HCT116 (cell line): ENCODE measurements around the gene PTMS. TPM values are rescaled to one million over a fixed set of nuclear protein-coding genes. Genes with fewer than 3 reads are reported as not detected.

Experiments
- ATAC-seq: fragments of 200-7000 bp; cut with Tn5 transposase; 2 replicates; pipeline ENCODE4 v1.9.1; 2020; ENCODE audit warnings: mild to moderate bottlenecking, moderate library complexity
- BruUV-seq: library from RNA; stranded (reverse); fragments of 400-500 nt; replicated peaks from 2 replicates; lab custom pipeline; 2021; lab: Mats Ljungman, UMichigan
- CTCF ChIA-PET: fragments of 300-600 bp; sonication (Branson Sonifier 250); formaldehyde crosslinking; loops from one replicate; lab custom pipeline; 2021; ENCODE audit warnings: antibody characterized with exemption; lab: Charles Lee
- POLR2A ChIA-PET: fragments of 300-600, 350-600 bp; sonication (Branson Sonifier 250); formaldehyde crosslinking; loops from one replicate; lab custom pipeline; 2021; ENCODE audit warnings: antibody characterized with exemption; lab: Charles Lee
- RAD21 ChIA-PET, 2 experiments: fragments of 300-600 bp; sonication (Branson Sonifier 250); formaldehyde crosslinking; loops; one replicate each; lab custom pipeline; 2023; ENCODE audit warnings: low total read pairs in 2 of 2; ENCODE audit not compliant: uncharacterized antibody in 2 of 2, unreplicated experiment in 2 of 2, low non-redundant PET in 1 of 2; lab: Charles Lee
- DNase-seq: peaks from one replicate; pipeline ENCODE4 v3.0.0-alpha.2; 2010; ENCODE audit warnings: low read depth, low spot score
- H2AFZ ChIP-seq: fragments of 200-600 bp; shearing (Covaris generic), sonication (generic); 2 replicates; pipeline ENCODE4 v1.6.1; 2017; ENCODE audit warnings: low read depth, mixed run types, mixed read lengths, antibody characterized with exemption, low read length; ENCODE audit not compliant: poor library complexity, severe bottlenecking
- H3K27ac ChIP-seq: 2 replicates; pipeline ENCODE4 v1.5.1; 2012; ENCODE audit warnings: low read depth, low read length
- H3K27me3 ChIP-seq: fragments of 200-600 bp; sonication (generic); 2 replicates; pipeline ENCODE4 v1.6.1; 2016; ENCODE audit warnings: mixed run types, low read length, mixed read lengths; ENCODE audit not compliant: insufficient read depth
- H3K36me3 ChIP-seq, 2 experiments: fragments of 200-500 bp in 1 of 2; fragments of 200-600 bp in 1 of 2; sonication (Bioruptor generic) in 1 of 2; sonication (generic) in 1 of 2; 2 replicates each; pipeline versions ENCODE4 v1.5.1 to v1.6.1; 2014 to 2016; ENCODE audit warnings: low read length in 2 of 2, inconsistent platforms in 1 of 2, mixed read lengths in 1 of 2, mixed run types in 1 of 2; ENCODE audit not compliant: insufficient read depth in 2 of 2, control insufficient read depth in 1 of 2
- H3K4me1 ChIP-seq, 2 experiments: fragments of 200-600 bp in 1 of 2; sonication (generic) in 1 of 2; 2 replicates each; pipeline versions ENCODE4 v1.5.1 to v1.6.1; 2012 to 2017; ENCODE audit warnings: low read length in 2 of 2, inconsistent platforms in 1 of 2, mild to moderate bottlenecking in 1 of 2, mixed read lengths in 1 of 2, mixed run types in 1 of 2, moderate library complexity in 1 of 2; ENCODE audit not compliant: insufficient read depth in 2 of 2, control insufficient read depth in 1 of 2
- H3K4me2 ChIP-seq: fragments of 200-600 bp; sonication (generic); 2 replicates; pipeline ENCODE4 v1.6.1; 2017; ENCODE audit warnings: mixed run types, low read length, mixed read lengths
- H3K4me3 ChIP-seq, 2 experiments: fragments of 200-600 bp in 1 of 2; sonication (generic) in 1 of 2; replicated peaks in 1 of 2; 2 replicates each; pipeline ENCODE4 v1.5.1; 2011 to 2016; ENCODE audit warnings: low read length in 2 of 2, control low read depth in 1 of 2, low read depth in 1 of 2, mild to moderate bottlenecking in 1 of 2, mixed read lengths in 1 of 2, mixed run types in 1 of 2
- H3K79me2 ChIP-seq: fragments of 200-600 bp; sonication (generic); 2 replicates; pipeline ENCODE4 v1.6.1; 2017; ENCODE audit warnings: mild to moderate bottlenecking, mixed run types, low read length, moderate library complexity, mixed read lengths; ENCODE audit not compliant: insufficient read depth
- H3K9ac ChIP-seq: fragments of 200-600 bp; sonication (generic); 2 replicates; pipeline ENCODE4 v1.6.1; 2016; ENCODE audit warnings: low read length, mixed read lengths
- H3K9me2 ChIP-seq: fragments of 200-600 bp; sonication (generic), shearing (Covaris generic); 2 replicates; pipeline ENCODE4 v1.6.1; 2017; ENCODE audit warnings: mixed run types, mild to moderate bottlenecking, moderate library complexity; ENCODE audit not compliant: insufficient read depth
- H3K9me3 ChIP-seq, 2 experiments: fragments of 200-500 bp in 1 of 2; fragments of 200-600 bp in 1 of 2; sonication (Bioruptor generic) in 1 of 2; sonication (generic) in 1 of 2; 2 replicates each; pipeline ENCODE4 v1.6.1; 2014 to 2017; ENCODE audit warnings: low read length in 2 of 2, mixed read lengths in 2 of 2, inconsistent platforms in 1 of 2, low read depth in 1 of 2, mild to moderate bottlenecking in 1 of 2, mixed run types in 1 of 2, moderate library complexity in 1 of 2; ENCODE audit not compliant: control insufficient read depth in 1 of 2, insufficient read depth in 1 of 2
- H4K20me1 ChIP-seq: fragments of 200-600 bp; sonication (generic), shearing (Covaris generic); 2 replicates; pipeline ENCODE4 v1.6.1; 2017; ENCODE audit warnings: mixed run types, mild to moderate bottlenecking, moderate library complexity; ENCODE audit not compliant: insufficient read depth
- CEBPB ChIP-seq: IDR thresholded peaks from 2 replicates; pipeline ENCODE4 v1.6.1; 2012; ENCODE audit warnings: low read depth
- EZH2 ChIP-seq: fragments of 200-600 bp; sonication (generic); IDR thresholded peaks from 2 replicates; pipeline ENCODE4 v1.6.1; 2017; ENCODE audit warnings: antibody characterized with exemption, mixed run types
- FOSL1 ChIP-seq: IDR thresholded peaks from 2 replicates; pipeline ENCODE4 v1.6.1; 2012; ENCODE audit warnings: low read depth
- POLR2A ChIP-seq: IDR thresholded peaks from 2 replicates; pipeline ENCODE4 v1.7.0; 2011; ENCODE audit warnings: borderline replicate concordance; ENCODE audit not compliant: insufficient read depth, insufficient read length; ENCODE audit errors: extremely low read depth
- POLR2AphosphoS5 ChIP-seq: IDR thresholded peaks from 2 replicates; pipeline ENCODE4 v1.6.1; 2011; ENCODE audit warnings: mild to moderate bottlenecking, low read depth, low read length, moderate library complexity
- REST ChIP-seq: IDR thresholded peaks from 2 replicates; pipeline ENCODE4 v1.6.1; 2012; ENCODE audit warnings: low read depth
- SIN3A ChIP-seq: IDR thresholded peaks from 2 replicates; pipeline ENCODE4 v1.6.1; 2012; ENCODE audit warnings: low read depth
- SP1 ChIP-seq: IDR thresholded peaks from 2 replicates; pipeline ENCODE4 v1.6.1; 2012; ENCODE audit warnings: low read depth
- intact Hi-C: fragments of 100-400 bp; cut with micrococcal nuclease; formaldehyde crosslinking; loops from 2 replicates; pipeline ENCODE4 v1.10.0; 2022
- total RNA-seq: library from RNA; stranded (reverse); gene quantifications from one replicate; pipeline ENCODE4 v1.2.1, GENCODE V29; 2021; ENCODE audit not compliant: unreplicated experiment

Gene PTMS
- total RNA-seq, 1 experiment from 2014 or later = 494 TPM

GRCh38 chr12:6763380-6763779, 2.8 kb upstream of the PTMS start:
- POLR2A ChIA-PET = interaction anchor here (1.0 kb wide), 1 partner anchor 11 kb away, joined by 3 read pairs; the partner anchor contains the start of gene MLF2
- H3K9me3 ChIP-seq = no peaks in the 10 kb centered on the region
- peaks cover 16% of the 10 kb centered on the region for H3K79me2 ChIP-seq
- DNase-seq (no peak), ATAC-seq (no peak)
- H3K4me1 ChIP-seq = peaks cover 46 to 72% of the 10 kb centered on the region in 2 experiments
- H3K4me3 ChIP-seq = no peak overlapping the region
- H3K27me3 ChIP-seq = no peaks in the 10 kb centered on the region
- TF ChIP-seq SP1 = no peak
- BruUV-seq = no TSS peak
- no peaks in the 10 kb centered on the region for H3K36me3 ChIP-seq
- H3K9me2 ChIP-seq = no peaks in the 10 kb centered on the region
- H4K20me1 ChIP-seq = no peaks in the 10 kb centered on the region
- intact Hi-C loops = no loop called here
- CTCF ChIA-PET = interaction anchor here (0.8 to 1.2 kb wide), 2 partner anchors 9 to 10 kb away, joined by 4 to 7 read pairs; partner anchors contain the start of gene MLF2
- no peak overlapping the region for H2AFZ ChIP-seq
- H3K4me2 ChIP-seq = peak overlapping the region; percentile 95
- RAD21 ChIA-PET = no interaction called here
- H3K27ac ChIP-seq = peak overlapping the region; percentile 72
- peak overlapping the region; percentile 48 for H3K9ac ChIP-seq

GRCh38 chr12:6764011-6764828, 1.9 kb upstream of the PTMS start:
- CTCF ChIA-PET = interaction anchor here (0.8 to 3.0 kb wide), 3 partner anchors 10 to 11 kb away, joined by 4 to 53 read pairs (median 7); partner anchors contain the start of gene MLF2

More at GRCh38 chr12:6764011-6764828, 1.9 kb upstream of the PTMS start:
- H2AFZ ChIP-seq = no peak overlapping the region
- intact Hi-C loops = no loop called here
- H3K9me3 ChIP-seq = no peaks in the 10 kb centered on the region
- peak; percentile 99 for DNase-seq
- no peaks in the 10 kb centered on the region for H4K20me1 ChIP-seq
- POLR2A ChIA-PET = interaction anchor here (1.0 to 2.2 kb wide), 3 partner anchors 10 to 57 kb away, joined by 3 to 10 read pairs (median 7); partner anchors contain the start of genes GPR162 and MLF2
- BruUV-seq = no TSS peak
- TF ChIP-seq EZH2 (no peak), REST (no peak), POLR2A (peak; percentile 53), CEBPB (no peak), POLR2AphosphoS5 (no peak), SIN3A (no peak), FOSL1 (no peak)
- peaks cover 25% of the 10 kb centered on the region for H3K79me2 ChIP-seq
- H3K27me3 ChIP-seq = no peaks in the 10 kb centered on the region
- H3K9me2 ChIP-seq = no peaks in the 10 kb centered on the region
- no peaks in the 10 kb centered on the region; a peak in 1 of 4 replicates for H3K36me3 ChIP-seq
- RAD21 ChIA-PET = interaction anchor here in 1 of 2 experiments (1.1 kb wide), 1 partner anchor 11 kb away, joined by 3 read pairs; the partner anchor contains the start of gene MLF2
- H3K9ac ChIP-seq = peak overlapping the region; percentile 84
- peak overlapping the region; percentile 85 to 90 for H3K4me3 ChIP-seq
- peak overlapping the region; percentile 72 for H3K27ac ChIP-seq
- H3K4me1 ChIP-seq = peaks cover 54 to 74% of the 10 kb centered on the region in 2 experiments
- peak overlapping the region; percentile 95 for H3K4me2 ChIP-seq
- peak; percentile 80 for ATAC-seq
